ENCODE results near the gene UPK3B. TPM values are rescaled to one million over a fixed set of nuclear protein-coding genes. Genes with fewer than 3 reads are reported as not detected.
A peak's percentile ranks its signal among the peaks of the same experiment; 100 is the strongest.
"Not testable (repeated sequence)": the region's sequence is repeated elsewhere in the genome, so short reads cannot be mapped to it uniquely, and the experiment has no call there.

The UPK3B gene
- total and polyA plus RNA-seq, 2 donors from 2014 or later = 0.15 to 1.9 TPM

- Histone ChIP-seq H3K36me3 (ENCODE audit: control insufficient read depth in 2 of 3, insufficient read depth in 3 of 3, low read length in 3 of 3) (no peaks in the 10 kb centered on the region), H3K9me3 (ENCODE audit: control insufficient read depth in 2 of 3, insufficient read depth in 1 of 3, low read length in 3 of 3) (no peaks in the 10 kb centered on the region), H3K9ac (ENCODE audit: low read length in 3 of 3) (no peak overlapping the region), H3K4me3 (ENCODE audit: low read length in 3 of 3) (no peak overlapping the region), H3K27ac (ENCODE audit: low read depth in 2 of 2, low read length in 2 of 2) (no peak overlapping the region), H3K4me1 (ENCODE audit: control insufficient read depth in 2 of 3, insufficient read depth in 2 of 3, low read depth in 1 of 3, low read length in 3 of 3) (no peaks in the 10 kb centered on the region), H3K27me3 (ENCODE audit: control insufficient read depth, insufficient read depth, low read length) (no peaks in the 10 kb centered on the region)
- no peak for FAIRE-seq
- no peak for TF ChIP-seq CTCF (IDR thresholded peaks at IDR 0.05; ENCODE audit: borderline replicate concordance, extremely low read depth, insufficient read depth)
- DNase-seq = peak in 1 of 5 donors; percentile 61
- intact Hi-C loops (cut with DNase I) = no loop called here
Measured at GRCh38 chr7:76505168-76506080, 4.9 kb upstream of the UPK3B start.

GRCh38 chr7:76506081-76506440 lies 4.3 kb upstream of the UPK3B start:
- Histone ChIP-seq H3K27me3 (ENCODE audit: control insufficient read depth, insufficient read depth, low read length) (no peaks in the 10 kb centered on the region), H3K27ac (ENCODE audit: low read depth in 2 of 2, low read length in 2 of 2) (no peak overlapping the region), H3K9me3 (ENCODE audit: control insufficient read depth in 2 of 3, insufficient read depth in 1 of 3, low read length in 3 of 3) (no peaks in the 10 kb centered on the region), H3K9ac (ENCODE audit: low read length in 3 of 3) (no peak overlapping the region), H3K36me3 (ENCODE audit: control insufficient read depth in 2 of 3, insufficient read depth in 3 of 3, low read length in 3 of 3) (no peaks in the 10 kb centered on the region), H3K4me3 (ENCODE audit: low read length in 3 of 3) (no peak overlapping the region), H3K4me1 (ENCODE audit: control insufficient read depth in 2 of 3, insufficient read depth in 2 of 3, low read depth in 1 of 3, low read length in 3 of 3) (no peaks in the 10 kb centered on the region)
- intact Hi-C loops (cut with DNase I) = no loop called here
- no peak for TF ChIP-seq CTCF (IDR thresholded peaks at IDR 0.05; ENCODE audit: borderline replicate concordance, extremely low read depth, insufficient read depth)
- DNase-seq = peak in 1 of 5 donors; percentile 16
- no peak for FAIRE-seq

- H3K4me1 ChIP-seq (ENCODE audit: control insufficient read depth in 2 of 3, insufficient read depth in 2 of 3, low read depth in 1 of 3, low read length in 3 of 3); H3K27me3 ChIP-seq (ENCODE audit: control insufficient read depth, insufficient read depth, low read length); FAIRE-seq; H3K27ac ChIP-seq (ENCODE audit: low read depth in 2 of 2, low read length in 2 of 2); H3K4me3 ChIP-seq (ENCODE audit: low read length in 3 of 3); H3K9me3 ChIP-seq (ENCODE audit: control insufficient read depth in 2 of 3, insufficient read depth in 1 of 3, low read length in 3 of 3); H3K36me3 ChIP-seq (ENCODE audit: control insufficient read depth in 2 of 3, insufficient read depth in 3 of 3, low read length in 3 of 3); intact Hi-C loops (cut with DNase I); H3K9ac ChIP-seq (ENCODE audit: low read length in 3 of 3): not testable (repeated sequence)
- DNase-seq = peak in 1 of 5 donors; percentile 6
Measured at GRCh38 chr7:76506643-76507042, 3.7 kb upstream of the UPK3B start.

- DNase-seq (peak in 1 of 5 donors; percentile 34), FAIRE-seq (no peak)
- no peak for TF ChIP-seq CTCF (IDR thresholded peaks at IDR 0.05; ENCODE audit: borderline replicate concordance, extremely low read depth, insufficient read depth)
- H3K9ac ChIP-seq (ENCODE audit: low read length in 3 of 3) = no peak overlapping the region
- H3K27ac ChIP-seq (ENCODE audit: low read depth in 2 of 2, low read length in 2 of 2) = no peak overlapping the region
- H3K4me3 ChIP-seq (ENCODE audit: low read length in 3 of 3) = no peak overlapping the region
- H3K4me1 ChIP-seq (ENCODE audit: control insufficient read depth in 2 of 3, insufficient read depth in 2 of 3, low read depth in 1 of 3, low read length in 3 of 3) = no peaks in the 10 kb centered on the region
- H3K36me3 ChIP-seq (ENCODE audit: control insufficient read depth in 2 of 3, insufficient read depth in 3 of 3, low read length in 3 of 3) = no peaks in the 10 kb centered on the region
- no peaks in the 10 kb centered on the region for H3K27me3 ChIP-seq (ENCODE audit: control insufficient read depth, insufficient read depth, low read length)
- intact Hi-C loops (cut with DNase I) = no loop called here
- no peaks in the 10 kb centered on the region for H3K9me3 ChIP-seq (ENCODE audit: control insufficient read depth in 2 of 3, insufficient read depth in 1 of 3, low read length in 3 of 3)
Measured at GRCh38 chr7:76507723-76508406, 2.5 kb upstream of the UPK3B start.

GRCh38 chr7:76511200-76511910 lies 1.0 kb downstream of the UPK3B start:
- H3K4me3 ChIP-seq (ENCODE audit: low read length in 3 of 3); intact Hi-C loops (cut with DNase I); H3K36me3 ChIP-seq (ENCODE audit: control insufficient read depth in 2 of 3, insufficient read depth in 3 of 3, low read length in 3 of 3); H3K9ac ChIP-seq (ENCODE audit: low read length in 3 of 3); H3K4me1 ChIP-seq (ENCODE audit: control insufficient read depth in 2 of 3, insufficient read depth in 2 of 3, low read depth in 1 of 3, low read length in 3 of 3); FAIRE-seq; H3K9me3 ChIP-seq (ENCODE audit: control insufficient read depth in 2 of 3, insufficient read depth in 1 of 3, low read length in 3 of 3); H3K27me3 ChIP-seq (ENCODE audit: control insufficient read depth, insufficient read depth, low read length); H3K27ac ChIP-seq (ENCODE audit: low read depth in 2 of 2, low read length in 2 of 2): not testable (repeated sequence)
- DNase-seq = peak in 1 of 5 donors; percentile 74

Measured in kidney (tissue), 14 donors.